ENCODE data around the gene COG3. TPM values are rescaled to one million over a fixed set of nuclear protein-coding genes. Genes with fewer than 3 reads are reported as not detected.

The COG3 gene
- total and polyA plus RNA-seq, 5 experiments from 2014 or later = 22.2 to 48.9 (median 29.9) TPM

- peaks cover 0 to 3% (median 0%) of the 10 kb centered on the region in 4 donors for H3K4me1 Mint-ChIP-seq
- H3K36me3 Mint-ChIP-seq = peaks cover 0 to 14% (median 0%) of the 10 kb centered on the region in 3 donors
- DNase-seq (no peak), ATAC-seq (no peak)
- peaks cover 0 to 1% (median 0%) of the 10 kb centered on the region in 5 donors for H3K27me3 Mint-ChIP-seq
- H3K27ac Mint-ChIP-seq = no peak overlapping the region
- H3K4me3 Mint-ChIP-seq = no peak overlapping the region
- POLR2A ChIA-PET = no interaction called here
- no peaks in the 10 kb centered on the region for H3K9me3 Mint-ChIP-seq
Measured at GRCh38 chr13:45540864-45541263, 76.1 kb downstream of the COG3 start.

- H3K27me3 Mint-ChIP-seq = peaks cover 0 to 1% (median 0%) of the 10 kb centered on the region in 5 donors
- no peak overlapping the region for H3K27ac Mint-ChIP-seq
- ATAC-seq = no peak
Measured at GRCh38 chr13:45541806-45542205, 77.1 kb downstream of the COG3 start.

GRCh38 chr13:45542391-45542790, 77.7 kb downstream of the COG3 start:
- Mint-ChIP-seq H3K4me3 (no peak overlapping the region), H3K36me3 (peaks cover 0 to under 1% (median 0%) of the 10 kb centered on the region in 3 donors), H3K4me1 (peaks cover 0 to 3% (median 0%) of the 10 kb centered on the region in 4 donors), H3K9me3 (no peaks in the 10 kb centered on the region), H3K27ac (no peak overlapping the region), H3K27me3 (peaks cover 0 to 1% (median 0%) of the 10 kb centered on the region in 5 donors)
- no peak for DNase-seq
- POLR2A ChIA-PET = no interaction called here
- no peak for ATAC-seq

More at GRCh38 chr13:45541806-45542205, 77.1 kb downstream of the COG3 start:
- Mint-ChIP-seq H3K9me3 (no peaks in the 10 kb centered on the region), H3K4me3 (no peak overlapping the region), H3K4me1 (peaks cover 0 to 3% (median 0%) of the 10 kb centered on the region in 4 donors), H3K36me3 (peaks cover 0 to 7% (median 0%) of the 10 kb centered on the region in 3 donors)
- POLR2A ChIA-PET = no interaction called here
- DNase-seq = no peak

- peaks cover 0 to 3% (median 0%) of the 10 kb centered on the region in 4 donors for H3K4me1 Mint-ChIP-seq
- no peaks in the 10 kb centered on the region for H3K9me3 Mint-ChIP-seq
- H3K4me3 Mint-ChIP-seq = no peak overlapping the region
- H3K36me3 Mint-ChIP-seq = no peaks in the 10 kb centered on the region
- DNase-seq = no peak
- POLR2A ChIA-PET = no interaction called here
- ATAC-seq = no peak
- H3K27me3 Mint-ChIP-seq = peaks cover 0 to 3% (median 0%) of the 10 kb centered on the region in 5 donors
- no peak overlapping the region for H3K27ac Mint-ChIP-seq
Measured at GRCh38 chr13:45542878-45543277, 78.1 kb downstream of the COG3 start.

GRCh38 chr13:45544520-45544919, 79.8 kb downstream of the COG3 start:
- H3K4me1 Mint-ChIP-seq = peaks cover 0 to 3% (median 0%) of the 10 kb centered on the region in 4 donors
- peaks cover 0 to 11% (median 1%) of the 10 kb centered on the region in 5 donors for H3K27me3 Mint-ChIP-seq
- no peak overlapping the region for H3K27ac Mint-ChIP-seq
- DNase-seq (no peak), ATAC-seq (no peak)
- no peak overlapping the region for H3K4me3 Mint-ChIP-seq
- H3K9me3 Mint-ChIP-seq = no peaks in the 10 kb centered on the region
- POLR2A ChIA-PET = no interaction called here
- no peaks in the 10 kb centered on the region for H3K36me3 Mint-ChIP-seq

GRCh38 chr13:45545686-45546409, 81.1 kb downstream of the COG3 start:
- ATAC-seq = no peak
- no peak overlapping the region for H3K4me3 Mint-ChIP-seq
- H3K4me1 Mint-ChIP-seq = peaks cover 0 to 2% (median 0%) of the 10 kb centered on the region in 4 donors
- DNase-seq = no peak
- POLR2A ChIA-PET = interaction anchor here (0.6 kb wide), 1 partner anchor 16 kb away, joined by 3 read pairs; no protein-coding TSS in a partner anchor
- H3K27ac Mint-ChIP-seq = no peak overlapping the region
- peaks cover 0 to 11% (median 5%) of the 10 kb centered on the region in 5 donors for H3K27me3 Mint-ChIP-seq
- no peaks in the 10 kb centered on the region for H3K36me3 Mint-ChIP-seq
- no peaks in the 10 kb centered on the region for H3K9me3 Mint-ChIP-seq

DNA sequence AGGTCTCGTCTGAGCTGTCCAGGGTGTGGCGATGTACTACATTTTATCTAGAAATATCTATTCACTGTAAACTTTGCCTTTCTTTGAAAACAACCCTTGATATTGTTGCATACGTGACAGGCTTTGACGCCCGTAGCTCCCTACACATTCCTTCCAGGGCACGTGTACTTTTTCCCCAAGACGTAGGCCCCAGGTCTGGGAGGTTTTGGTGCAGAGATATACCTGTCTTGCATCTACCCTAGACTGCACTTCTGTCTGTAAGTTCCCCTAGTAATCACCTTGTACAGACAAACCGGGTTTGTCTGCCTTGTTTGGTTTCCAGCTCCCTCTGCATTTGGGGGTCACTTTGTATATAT, 81.6 kb downstream of the COG3 start:
- POLR2A ChIA-PET = no interaction called here
- Mint-ChIP-seq H3K36me3 (no peaks in the 10 kb centered on the region), H3K27me3 (peaks cover 0 to 11% (median 5%) of the 10 kb centered on the region in 5 donors), H3K4me1 (peaks cover 0 to 2% (median 0%) of the 10 kb centered on the region in 4 donors), H3K9me3 (no peaks in the 10 kb centered on the region), H3K27ac (no peak overlapping the region), H3K4me3 (no peak overlapping the region)
- DNase-seq (no peak), ATAC-seq (no peak)

- DNase-seq (no peak), ATAC-seq (no peak)
- H3K4me1 Mint-ChIP-seq = peaks cover 0 to 2% (median 0%) of the 10 kb centered on the region in 4 donors
- peak overlapping the region in 1 of 10 donors; percentile 24 for H3K27ac Mint-ChIP-seq
- H3K36me3 Mint-ChIP-seq = no peaks in the 10 kb centered on the region
- peaks cover 0 to 11% (median 5%) of the 10 kb centered on the region in 5 donors for H3K27me3 Mint-ChIP-seq
- no peak overlapping the region for H3K4me3 Mint-ChIP-seq
- H3K9me3 Mint-ChIP-seq = no peaks in the 10 kb centered on the region
- POLR2A ChIA-PET = no interaction called here
Measured at GRCh38 chr13:45548281-45548680, 83.5 kb downstream of the COG3 start.

DNA sequence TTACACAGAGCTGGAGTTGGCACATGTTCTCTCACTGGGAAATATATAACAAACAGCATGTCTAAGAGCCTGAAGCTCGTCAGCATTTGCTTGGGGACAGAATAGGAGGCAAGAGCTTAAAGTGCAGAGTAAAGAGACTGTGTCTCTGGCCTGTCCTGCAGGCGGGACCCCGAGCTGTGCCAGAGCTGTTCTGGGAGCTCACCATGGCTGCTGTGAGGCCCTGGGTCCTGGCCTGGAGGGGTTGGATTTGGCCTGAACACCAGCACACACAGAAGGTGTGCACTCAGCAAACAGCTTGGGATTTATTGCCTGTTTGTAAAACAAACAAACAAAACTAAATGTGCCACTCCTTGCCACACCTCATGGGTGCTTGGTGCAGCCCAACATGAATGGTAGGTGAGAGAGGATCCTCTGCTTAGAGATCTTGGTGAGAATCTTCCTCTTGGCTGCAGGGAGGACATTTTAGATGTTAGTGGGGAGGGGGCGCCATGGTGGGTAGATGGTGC, 89.9 kb downstream of the COG3 start:
- H3K4me3 Mint-ChIP-seq = no peak overlapping the region
- DNase-seq (no peak), ATAC-seq (no peak)
- no peaks in the 10 kb centered on the region for H3K36me3 Mint-ChIP-seq
- no peak overlapping the region for H3K27ac Mint-ChIP-seq
- no peaks in the 10 kb centered on the region for H3K4me1 Mint-ChIP-seq
- H3K27me3 Mint-ChIP-seq = peaks cover 0 to 7% (median 3%) of the 10 kb centered on the region in 5 donors
- peaks cover 0 to 6% (median 0%) of the 10 kb centered on the region in 9 donors for H3K9me3 Mint-ChIP-seq
- POLR2A ChIA-PET = no interaction called here

DNA sequence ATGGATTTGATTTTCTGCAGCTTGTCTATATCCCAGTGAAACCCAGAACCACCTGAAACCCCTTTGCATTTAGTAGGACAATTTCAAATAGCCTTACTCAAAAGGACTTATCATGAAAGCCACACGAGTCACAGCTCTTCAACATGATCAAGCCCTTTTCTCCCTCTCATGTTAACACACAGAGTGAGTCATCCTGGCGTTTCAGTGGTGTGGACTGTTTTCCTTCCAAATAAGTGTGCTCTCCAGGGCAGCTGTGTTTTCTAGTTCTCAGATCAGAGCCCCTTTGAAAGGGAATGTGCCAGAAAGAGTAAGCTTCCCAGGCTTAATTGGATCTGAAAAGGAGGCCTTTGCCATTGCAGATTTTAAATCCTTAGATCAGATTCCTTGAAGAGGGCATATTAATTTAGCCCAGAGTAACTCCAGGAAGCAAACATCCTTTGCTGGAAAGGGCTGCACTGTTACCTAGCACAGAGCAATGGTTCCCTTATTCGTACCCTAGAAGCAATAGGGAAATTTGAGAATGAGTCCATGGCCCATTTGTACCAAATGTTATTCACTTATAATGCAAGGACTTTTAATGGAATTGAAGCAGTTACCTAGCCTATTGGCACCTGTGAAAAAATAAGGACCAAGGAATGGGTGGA, 99.5 kb downstream of the COG3 start:
- Mint-ChIP-seq H3K4me1 (no peaks in the 10 kb centered on the region), H3K27me3 (peaks cover 1 to 14% (median 4%) of the 10 kb centered on the region in 5 donors), H3K27ac (no peak overlapping the region), H3K9me3 (peaks cover 0 to 11% (median 6%) of the 10 kb centered on the region in 9 donors), H3K4me3 (no peak overlapping the region), H3K36me3 (peaks cover 0 to 8% (median 0%) of the 10 kb centered on the region in 3 donors)
- POLR2A ChIA-PET = no interaction called here
- DNase-seq (no peak), ATAC-seq (no peak)

DNA sequence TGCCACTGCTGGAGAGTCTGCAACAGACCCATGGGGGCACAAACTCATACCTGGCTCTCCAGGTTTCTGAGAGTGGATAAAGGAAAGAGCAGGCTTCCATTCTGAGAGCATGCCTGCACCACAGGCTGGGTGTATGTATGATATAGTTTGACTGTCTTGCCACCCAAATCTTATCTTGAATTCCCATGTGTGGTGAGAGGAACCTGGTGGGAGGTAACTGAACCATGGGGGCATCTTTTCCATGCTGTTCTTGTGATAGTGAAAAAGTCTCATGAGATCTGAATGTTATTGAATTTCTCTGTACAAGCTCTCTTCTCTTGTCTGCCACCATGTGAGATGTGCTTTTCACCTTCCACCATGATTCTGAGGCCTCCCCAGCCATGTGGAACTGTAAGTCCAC, 100.6 kb downstream of the COG3 start:
- Mint-ChIP-seq H3K9me3 (peaks cover 0 to 11% (median 6%) of the 10 kb centered on the region in 9 donors), H3K27ac (no peak overlapping the region), H3K4me3 (no peak overlapping the region), H3K27me3 (peaks cover 1 to 14% (median 4%) of the 10 kb centered on the region in 5 donors), H3K4me1 (no peaks in the 10 kb centered on the region), H3K36me3 (peaks cover 0 to 8% (median 0%) of the 10 kb centered on the region in 3 donors)
- DNase-seq (no peak), ATAC-seq (no peak)
- POLR2A ChIA-PET = no interaction called here

- Mint-ChIP-seq H3K9me3 (no peaks in the 10 kb centered on the region), H3K27ac (no peak overlapping the region), H3K4me1 (no peaks in the 10 kb centered on the region), H3K4me3 (no peak overlapping the region), H3K27me3 (peaks cover 9 to 44% (median 16%) of the 10 kb centered on the region in 5 donors), H3K36me3 (no peaks in the 10 kb centered on the region)
- POLR2A ChIA-PET = no interaction called here
- DNase-seq (no peak), ATAC-seq (no peak)
Measured at GRCh38 chr13:45575146-45575829, 110.5 kb downstream of the COG3 start.

DNA sequence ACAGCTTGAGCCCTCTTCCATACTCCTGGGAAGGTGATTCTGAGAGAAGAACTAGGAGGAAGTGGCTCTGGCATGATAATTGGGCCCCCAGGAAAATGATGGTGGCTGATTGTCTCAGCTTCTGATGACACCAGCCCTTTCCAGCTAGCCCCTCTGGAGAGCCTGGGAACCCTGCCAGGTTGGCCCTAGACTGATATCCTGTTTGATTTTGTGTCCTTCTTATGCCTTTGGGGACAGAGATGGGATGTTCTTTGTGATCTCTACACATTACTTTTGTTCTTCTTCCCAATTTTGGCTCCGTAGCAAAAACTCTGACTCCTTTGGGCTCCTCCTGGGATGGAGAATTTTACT, 111.1 kb downstream of the COG3 start:
- Mint-ChIP-seq H3K27ac (no peak overlapping the region), H3K4me3 (no peak overlapping the region), H3K9me3 (no peaks in the 10 kb centered on the region), H3K27me3 (peaks cover 9 to 41% (median 16%) of the 10 kb centered on the region in 5 donors), H3K4me1 (no peaks in the 10 kb centered on the region), H3K36me3 (no peaks in the 10 kb centered on the region)
- POLR2A ChIA-PET = no interaction called here
- DNase-seq = no peak
- no peak for ATAC-seq
